Rectal smooth muscle tissue (tissue), 1 donor: ENCODE results near the gene DOCK7.
"Not testable (repeated sequence)": the region's sequence is repeated elsewhere in the genome, so short reads cannot be mapped to it uniquely, and the experiment has no call there.

ENCODE experiments used
- H3K27ac ChIP-seq: one replicate; pipeline ENCODE4 v1.7.0; 2013; ENCODE audit warnings: low read depth, low read length, inconsistent platforms
- H3K27me3 ChIP-seq: one replicate; pipeline ENCODE4 v1.7.0; 2013; ENCODE audit warnings: low read length; ENCODE audit not compliant: control insufficient read depth, insufficient read depth
- H3K36me3 ChIP-seq: one replicate; pipeline ENCODE4 v1.7.0; 2013; ENCODE audit warnings: low read length; ENCODE audit not compliant: control insufficient read depth, insufficient read depth
- H3K4me1 ChIP-seq: one replicate; pipeline ENCODE4 v1.7.0; 2013; ENCODE audit warnings: low read length; ENCODE audit not compliant: control insufficient read depth, insufficient read depth
- H3K4me3 ChIP-seq: one replicate; pipeline ENCODE4 v1.7.0; 2013; ENCODE audit warnings: low read length
- H3K9ac ChIP-seq: one replicate; pipeline ENCODE4 v1.7.0; 2013; ENCODE audit warnings: low read length

The DOCK7 gene

GRCh38 chr1:62541048-62541447, 147.1 kb downstream of the DOCK7 start:
- Histone ChIP-seq H3K27ac (no peak overlapping the region), H3K4me1 (no peaks in the 10 kb centered on the region), H3K4me3 (no peak overlapping the region), H3K27me3 (no peaks in the 10 kb centered on the region), H3K36me3 (peaks cover 4% of the 10 kb centered on the region), H3K9ac (no peak overlapping the region)

- H3K36me3 ChIP-seq, result peaks cover 4% of the 10 kb centered on the region
- H3K27ac ChIP-seq, result no peak overlapping the region
- no peaks in the 10 kb centered on the region for H3K27me3 ChIP-seq
Observed at GRCh38 chr1:62539028-62539447, 149.1 kb downstream of the DOCK7 start.

GRCh38 chr1:62536865-62537264, 151.3 kb downstream of the DOCK7 start:
- Histone ChIP-seq H3K4me3 (no peak overlapping the region), H3K36me3 (peaks cover 6% of the 10 kb centered on the region), H3K27ac (no peak overlapping the region), H3K27me3 (no peaks in the 10 kb centered on the region), H3K4me1 (no peaks in the 10 kb centered on the region), H3K9ac (no peak overlapping the region)

More at GRCh38 chr1:62539028-62539447, 149.1 kb downstream of the DOCK7 start:
- no peaks in the 10 kb centered on the region for H3K4me1 ChIP-seq
- no peak overlapping the region for H3K4me3 ChIP-seq
- H3K9ac ChIP-seq, result no peak overlapping the region

DNA sequence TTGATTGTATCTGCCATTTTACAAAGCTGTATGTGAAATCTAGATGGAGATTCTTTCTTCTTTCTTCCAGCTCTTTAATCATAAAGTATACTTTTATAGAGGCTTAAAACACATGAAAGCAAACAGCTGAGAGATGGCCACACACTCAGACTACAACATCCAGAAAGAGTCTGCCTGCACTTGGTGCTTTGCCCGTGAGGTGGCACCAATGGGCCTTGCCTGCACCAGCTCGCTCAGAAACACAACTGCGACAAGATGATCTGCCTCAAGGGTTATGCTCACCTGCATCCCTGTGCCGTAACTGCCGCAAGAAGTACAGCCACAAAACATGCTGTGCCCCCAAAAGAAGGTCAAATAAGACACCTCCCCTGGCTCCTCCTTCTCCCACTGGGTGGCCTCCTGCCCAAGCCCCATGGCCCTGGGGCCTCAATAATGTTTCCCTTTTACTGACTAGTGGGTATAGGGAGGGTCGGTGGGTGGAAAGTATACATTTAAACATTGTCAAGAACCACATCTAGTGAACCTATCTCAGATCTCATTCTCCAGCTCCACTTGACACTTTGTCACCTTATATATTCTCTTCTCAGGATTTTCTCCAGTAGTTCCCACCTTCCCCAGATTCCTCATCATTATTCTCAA, 157.6 kb downstream of the DOCK7 start:
- Histone ChIP-seq H3K36me3 (peaks cover 2% of the 10 kb centered on the region), H3K4me1 (no peaks in the 10 kb centered on the region), H3K4me3 (no peak overlapping the region), H3K9ac (no peak overlapping the region), H3K27ac (no peak overlapping the region), H3K27me3 (no peaks in the 10 kb centered on the region)

GRCh38 chr1:62529227-62529626, 159.0 kb downstream of the DOCK7 start:
- no peaks in the 10 kb centered on the region for H3K27me3 ChIP-seq
- no peak overlapping the region for H3K27ac ChIP-seq
- no peaks in the 10 kb centered on the region for H3K4me1 ChIP-seq
- H3K4me3 ChIP-seq, result no peak overlapping the region
- H3K36me3 ChIP-seq, result peaks cover 2% of the 10 kb centered on the region
- no peak overlapping the region for H3K9ac ChIP-seq

DNA sequence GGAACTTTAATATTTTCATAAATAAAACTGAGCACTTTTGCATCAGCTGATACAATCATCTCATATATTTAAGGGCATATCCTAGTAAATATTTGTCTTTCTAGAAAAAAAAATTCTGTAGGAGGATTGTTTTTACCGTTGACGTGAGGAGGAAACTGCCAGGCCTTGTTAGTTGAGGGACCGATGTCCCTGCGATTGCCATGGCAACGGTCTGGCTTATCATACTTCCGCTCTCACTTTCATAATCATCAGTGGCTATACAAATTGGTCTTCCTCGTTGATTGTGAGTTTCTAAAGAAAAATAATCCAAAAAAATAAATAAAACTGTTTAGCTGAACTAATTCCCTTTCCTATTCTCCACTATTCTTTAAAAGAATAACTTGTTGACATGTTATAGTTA, 160.2 kb downstream of the DOCK7 start:
- Histone ChIP-seq H3K27ac (no peak overlapping the region), H3K4me1 (no peaks in the 10 kb centered on the region), H3K4me3 (no peak overlapping the region), H3K27me3 (no peaks in the 10 kb centered on the region), H3K9ac (no peak overlapping the region), H3K36me3 (peaks cover 2% of the 10 kb centered on the region)

- H3K4me1 ChIP-seq, H3K27me3 ChIP-seq, H3K9ac ChIP-seq, H3K27ac ChIP-seq, H3K4me3 ChIP-seq, H3K36me3 ChIP-seq: not testable (repeated sequence)
Observed at GRCh38 chr1:62527346-62527745, 160.8 kb downstream of the DOCK7 start.

- no peaks in the 10 kb centered on the region for H3K4me1 ChIP-seq
- H3K9ac ChIP-seq, result no peak overlapping the region
- no peak overlapping the region for H3K27ac ChIP-seq
- H3K36me3 ChIP-seq, result no peaks in the 10 kb centered on the region
- H3K4me3 ChIP-seq, result no peak overlapping the region
- H3K27me3 ChIP-seq, result no peaks in the 10 kb centered on the region
Observed at GRCh38 chr1:62523860-62524259, 164.3 kb downstream of the DOCK7 start.

DNA sequence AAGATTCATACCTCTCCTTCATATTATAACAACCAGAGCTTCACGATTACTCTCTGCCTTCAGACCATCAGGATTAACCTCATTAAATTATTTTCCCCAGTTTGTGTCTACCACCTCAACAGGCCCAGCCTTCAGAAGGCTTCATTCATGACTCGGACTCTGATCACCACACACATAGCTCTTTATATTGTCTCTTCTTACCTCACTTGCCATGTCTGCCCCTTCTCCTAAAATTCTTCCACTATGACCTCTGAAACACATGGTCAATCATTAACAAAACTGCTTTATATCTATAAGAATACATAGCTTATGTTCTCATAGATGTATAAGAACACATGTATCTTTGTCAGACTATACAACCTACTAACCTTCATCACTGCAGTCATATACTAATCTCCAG, 171.6 kb downstream of the DOCK7 start:
- H3K27ac ChIP-seq, result no peak overlapping the region
- H3K9ac ChIP-seq, result no peak overlapping the region
- H3K4me1 ChIP-seq, result no peaks in the 10 kb centered on the region
- no peaks in the 10 kb centered on the region for H3K27me3 ChIP-seq
- H3K4me3 ChIP-seq, result no peak overlapping the region
- no peaks in the 10 kb centered on the region for H3K36me3 ChIP-seq

DNA sequence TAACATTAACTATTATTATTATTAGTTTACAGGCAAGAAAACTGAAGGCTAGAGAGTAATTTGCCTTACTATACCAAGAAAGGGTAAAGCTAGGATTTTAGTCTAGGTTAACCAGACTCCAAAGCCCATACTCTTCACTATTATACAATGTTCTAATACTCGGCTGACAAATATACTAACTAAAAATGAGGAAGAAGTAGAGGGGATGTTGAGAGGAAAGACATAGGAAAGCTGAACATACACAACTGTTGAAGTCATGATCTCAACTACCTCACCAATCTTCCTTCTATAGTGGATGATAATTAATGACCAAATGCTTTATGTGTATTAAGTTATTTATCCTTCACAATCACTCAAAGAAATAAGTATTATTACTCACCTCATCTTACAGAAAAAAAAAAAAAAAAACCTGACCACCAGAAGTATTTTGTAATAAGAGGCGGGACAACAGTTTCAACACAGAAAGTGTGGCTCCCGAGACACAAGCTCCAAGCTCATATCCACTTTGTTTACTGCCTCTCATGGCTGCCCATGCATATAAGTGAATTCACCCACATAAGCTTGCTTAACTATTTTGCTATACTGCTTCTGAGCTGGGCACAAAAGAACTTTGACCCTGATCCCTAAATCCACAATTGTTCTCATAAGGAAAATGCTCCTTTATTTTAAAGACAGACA, 173.3 kb downstream of the DOCK7 start:
- Histone ChIP-seq H3K27me3 (no peaks in the 10 kb centered on the region), H3K4me3 (no peak overlapping the region), H3K4me1 (no peaks in the 10 kb centered on the region), H3K27ac (no peak overlapping the region), H3K9ac (no peak overlapping the region), H3K36me3 (peaks cover 3% of the 10 kb centered on the region)

GRCh38 chr1:62513013-62513412, 175.2 kb downstream of the DOCK7 start:
- Histone ChIP-seq H3K27me3 (no peaks in the 10 kb centered on the region), H3K36me3 (peaks cover 7% of the 10 kb centered on the region), H3K4me3 (no peak overlapping the region), H3K4me1 (no peaks in the 10 kb centered on the region), H3K27ac (no peak overlapping the region), H3K9ac (no peak overlapping the region)

- Histone ChIP-seq H3K9ac (no peak overlapping the region), H3K27ac (no peak overlapping the region), H3K4me3 (no peak overlapping the region), H3K36me3 (peaks cover 8% of the 10 kb centered on the region), H3K4me1 (no peaks in the 10 kb centered on the region), H3K27me3 (no peaks in the 10 kb centered on the region)
Observed at GRCh38 chr1:62509028-62509427, 179.2 kb downstream of the DOCK7 start.

DNA sequence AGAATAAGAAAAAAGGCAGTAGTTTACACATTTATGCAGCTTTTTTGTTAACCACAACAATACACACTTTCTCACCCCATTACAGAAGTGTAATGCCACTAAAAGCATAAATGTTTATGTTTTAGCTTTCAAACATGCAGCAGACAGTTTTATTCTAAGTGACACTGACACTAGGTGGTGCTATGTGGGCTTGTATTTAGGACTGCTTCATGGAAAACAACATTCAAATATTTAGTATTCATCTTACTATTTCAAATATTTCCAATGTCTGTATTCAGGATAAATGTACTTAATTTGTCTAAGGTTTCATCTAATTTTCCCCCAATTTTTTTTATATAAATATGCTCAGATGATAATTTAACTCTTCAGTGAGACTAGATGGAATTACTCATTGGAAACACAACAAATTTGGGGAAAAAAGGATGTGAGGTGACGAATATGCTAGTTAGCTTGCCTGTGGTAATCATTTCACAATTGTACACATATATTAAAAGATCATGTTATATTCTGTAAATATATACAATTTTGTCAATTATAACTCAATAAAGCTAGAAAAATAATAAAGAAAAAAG, 179.9 kb downstream of the DOCK7 start:
- peaks cover 8% of the 10 kb centered on the region for H3K36me3 ChIP-seq

More for the DNA sequence above, 179.9 kb downstream of the DOCK7 start:
- Histone ChIP-seq H3K27ac (no peak overlapping the region), H3K9ac (no peak overlapping the region), H3K4me1 (no peaks in the 10 kb centered on the region), H3K4me3 (no peak overlapping the region), H3K27me3 (no peaks in the 10 kb centered on the region)
